MM.1S (cell line): ENCODE results near the gene OSBPL10.

Experiments
- DNase-seq: peaks from one replicate; pipeline ENCODE4 v3.0.0-alpha.2; 2015
- H2AFZ ChIP-seq: fragments of 300-600 bp; sonication (generic); 2 replicates; pipeline ENCODE4 v1.6.0; 2016; ENCODE audit warnings: antibody characterized with exemption, low read length
- H3F3A ChIP-seq: fragments of 300-600 bp; sonication (generic); 2 replicates; pipeline ENCODE4 v1.6.1; 2016; ENCODE audit warnings: mild to moderate bottlenecking, antibody characterized with exemption, low read length, moderate library complexity, mixed read lengths; ENCODE audit not compliant: insufficient read depth
- H3K27ac ChIP-seq: fragments of 300-600 bp; sonication (generic); 2 replicates; pipeline ENCODE4 v1.5.1; 2016; ENCODE audit warnings: mild to moderate bottlenecking, low read length
- H3K27me3 ChIP-seq: fragments of 300-600 bp; sonication (generic); replicated peaks from 2 replicates; pipeline ENCODE4 v1.6.0; 2016; ENCODE audit warnings: low read length; ENCODE audit not compliant: insufficient read depth
- H3K36me3 ChIP-seq: fragments of 300-600 bp; sonication (generic); replicated peaks from 2 replicates; pipeline ENCODE4 v1.6.1; 2016; ENCODE audit warnings: mild to moderate bottlenecking, low read length, mixed read lengths; ENCODE audit not compliant: insufficient read depth
- H3K4me1 ChIP-seq: fragments of 300-600 bp; sonication (generic); 2 replicates; pipeline ENCODE4 v1.6.1; 2016; ENCODE audit warnings: low read length, mixed read lengths
- H3K4me2 ChIP-seq: fragments of 300-600 bp; sonication (generic); 2 replicates; pipeline ENCODE4 v1.6.0; 2016; ENCODE audit warnings: low read depth, low read length
- H3K4me3 ChIP-seq: fragments of 300-600 bp; sonication (generic); 2 replicates; pipeline ENCODE4 v1.5.1; 2016; ENCODE audit warnings: low read length, mixed read lengths
- H3K79me2 ChIP-seq: fragments of 300-600 bp; sonication (generic); 2 replicates; pipeline ENCODE4 v1.6.1; 2016; ENCODE audit warnings: mixed run types, low read length, mixed read lengths
- H3K9ac ChIP-seq: fragments of 300-600 bp; sonication (generic); 2 replicates; pipeline ENCODE4 v1.6.1; 2016; ENCODE audit warnings: low read length, mixed read lengths
- H3K9me2 ChIP-seq: fragments of 300-600 bp; sonication (generic); replicated peaks from 2 replicates; pipeline ENCODE4 v1.6.1; 2016; ENCODE audit warnings: mild to moderate bottlenecking, low read length, mixed read lengths; ENCODE audit not compliant: insufficient read depth
- H3K9me3 ChIP-seq: fragments of 300-600 bp; sonication (generic); replicated peaks from 2 replicates; pipeline ENCODE4 v1.6.1; 2016; ENCODE audit warnings: mild to moderate bottlenecking, low read length, mixed read lengths; ENCODE audit not compliant: insufficient read depth
- H4K20me1 ChIP-seq: fragments of 300-600 bp; sonication (generic); 2 replicates; pipeline ENCODE4 v1.6.1; 2016; ENCODE audit warnings: mild to moderate bottlenecking, low read length, moderate library complexity, mixed read lengths; ENCODE audit not compliant: insufficient read depth
- CTCF ChIP-seq: fragments of 300-600 bp; sonication (generic); IDR thresholded peaks from 2 replicates; pipeline ENCODE4 v1.5.1; 2016; ENCODE audit warnings: antibody characterized with exemption, low read length, mixed read lengths
- EZH2 ChIP-seq: fragments of 300-600 bp; sonication (generic); optimal IDR thresholded peaks from 2 replicates; pipeline ENCODE3; 2017; ENCODE audit warnings: low read depth, mild to moderate bottlenecking, antibody characterized with exemption, low read length, mixed read lengths
- EZH2phosphoT487 ChIP-seq: fragments of 300-600 bp; sonication (generic); IDR thresholded peaks from 2 replicates; pipeline ENCODE4 v1.6.1; 2018; ENCODE audit warnings: antibody characterized with exemption, low read length

OSBPL10 gene

GRCh38 chr3:31798840-31799239, 182.2 kb downstream of the OSBPL10 start:
- Histone ChIP-seq H3K27ac (no peak overlapping the region), H3K79me2 (no peaks in the 10 kb centered on the region)

GRCh38 chr3:31793821-31794220, 187.2 kb downstream of the OSBPL10 start:
- Histone ChIP-seq H2AFZ (no peak overlapping the region), H3K27me3 (no peaks in the 10 kb centered on the region), H3K9ac (no peak overlapping the region), H3K36me3 (no peaks in the 10 kb centered on the region), H3F3A (no peaks in the 10 kb centered on the region), H3K9me3 (no peaks in the 10 kb centered on the region), H4K20me1 (no peaks in the 10 kb centered on the region), H3K4me3 (no peak overlapping the region), H3K9me2 (no peaks in the 10 kb centered on the region), H3K27ac (no peak overlapping the region), H3K79me2 (no peaks in the 10 kb centered on the region), H3K4me1 (no peaks in the 10 kb centered on the region), H3K4me2 (no peak overlapping the region)
- no peak for DNase-seq
- TF ChIP-seq CTCF = no peak
- TF ChIP-seq EZH2phosphoT487 = no peak
- no peak for TF ChIP-seq EZH2

More at GRCh38 chr3:31798840-31799239, 182.2 kb downstream of the OSBPL10 start:
- Histone ChIP-seq H3K4me1 (no peaks in the 10 kb centered on the region), H3K4me3 (no peak overlapping the region), H4K20me1 (no peaks in the 10 kb centered on the region), H3K27me3 (no peaks in the 10 kb centered on the region), H3K36me3 (no peaks in the 10 kb centered on the region), H3K9ac (no peak overlapping the region), H2AFZ (no peak overlapping the region), H3K9me2 (no peaks in the 10 kb centered on the region), H3K4me2 (no peak overlapping the region), H3F3A (no peaks in the 10 kb centered on the region), H3K9me3 (no peaks in the 10 kb centered on the region)
- TF ChIP-seq EZH2phosphoT487 (no peak), CTCF (no peak), EZH2 (no peak)
- no peak for DNase-seq

- Histone ChIP-seq H3K36me3 (no peaks in the 10 kb centered on the region), H3K9ac (no peak overlapping the region), H3K27ac (no peak overlapping the region), H3K9me3 (no peaks in the 10 kb centered on the region), H3K79me2 (no peaks in the 10 kb centered on the region), H3K9me2 (no peaks in the 10 kb centered on the region), H3K4me2 (no peak overlapping the region), H3K4me1 (no peaks in the 10 kb centered on the region), H3K27me3 (no peaks in the 10 kb centered on the region), H4K20me1 (no peaks in the 10 kb centered on the region), H2AFZ (no peak overlapping the region), H3F3A (no peaks in the 10 kb centered on the region), H3K4me3 (no peak overlapping the region)
- TF ChIP-seq EZH2phosphoT487 (no peak), EZH2 (no peak), CTCF (no peak)
- DNase-seq = no peak
Measured at GRCh38 chr3:31791090-31791430, 190.0 kb downstream of the OSBPL10 start.
